HEK293 (cell line): ENCODE data around the gene MTMR11.
A peak's percentile ranks its signal among the peaks of the same experiment; 100 is the strongest.

Source experiments
- TCF7L2 ChIP-seq: IDR thresholded peaks from 2 replicates; pipeline ENCODE4 v1.6.1; 2011; ENCODE audit warnings: low read depth, mild to moderate bottlenecking, inconsistent platforms, low read length, moderate library complexity, borderline replicate concordance
- ZFP69B ChIP-seq: fragments of 450-650 bp; formaldehyde crosslinking; IDR thresholded peaks from 2 replicates; pipeline ENCODE4 v1.5.1; 2016; ENCODE audit warnings: missing biosample characterization, missing genetic modification characterization
- ZNF202 ChIP-seq: fragments of 450-650 bp; formaldehyde crosslinking; IDR thresholded peaks from 2 replicates; pipeline ENCODE4 v1.5.1; 2016; ENCODE audit warnings: missing biosample characterization, missing genetic modification characterization, borderline replicate concordance
- ZNF394 ChIP-seq: fragments of 450-650 bp; formaldehyde crosslinking; IDR thresholded peaks from 2 replicates; pipeline ENCODE4 v1.5.1; 2016; ENCODE audit warnings: missing biosample characterization, missing genetic modification characterization, mild to moderate bottlenecking, moderate library complexity, borderline replicate concordance
- ZNF530 ChIP-seq: fragments of 450-650 bp; formaldehyde crosslinking; IDR thresholded peaks from 2 replicates; pipeline ENCODE4 v1.5.1; 2016; ENCODE audit warnings: low read depth, missing biosample characterization, missing genetic modification characterization
- ZNF776 ChIP-seq: fragments of 450-650 bp; formaldehyde crosslinking; IDR thresholded peaks from 2 replicates; pipeline ENCODE4 v1.5.0; 2017; ENCODE audit warnings: missing biosample characterization, missing genetic modification characterization, borderline replicate concordance
- ZSCAN18 ChIP-seq: fragments of 450-650 bp; formaldehyde crosslinking; IDR thresholded peaks from 2 replicates; pipeline ENCODE4 v1.5.1; 2016; ENCODE audit warnings: missing biosample characterization, missing genetic modification characterization
- ZSCAN30 ChIP-seq: fragments of 450-650 bp; IDR thresholded peaks from 2 replicates; pipeline ENCODE4 v1.5.1; 2018; ENCODE audit warnings: missing biosample characterization, mild to moderate bottlenecking, missing genetic modification characterization, moderate library complexity
- TF ChIP-seq, protein P1 (sequence below): fragments of 450-650 bp; formaldehyde crosslinking; IDR thresholded peaks from 2 replicates; pipeline ENCODE4 v1.5.1; 2016; ENCODE audit warnings: missing biosample characterization, missing genetic modification characterization

DNA sequence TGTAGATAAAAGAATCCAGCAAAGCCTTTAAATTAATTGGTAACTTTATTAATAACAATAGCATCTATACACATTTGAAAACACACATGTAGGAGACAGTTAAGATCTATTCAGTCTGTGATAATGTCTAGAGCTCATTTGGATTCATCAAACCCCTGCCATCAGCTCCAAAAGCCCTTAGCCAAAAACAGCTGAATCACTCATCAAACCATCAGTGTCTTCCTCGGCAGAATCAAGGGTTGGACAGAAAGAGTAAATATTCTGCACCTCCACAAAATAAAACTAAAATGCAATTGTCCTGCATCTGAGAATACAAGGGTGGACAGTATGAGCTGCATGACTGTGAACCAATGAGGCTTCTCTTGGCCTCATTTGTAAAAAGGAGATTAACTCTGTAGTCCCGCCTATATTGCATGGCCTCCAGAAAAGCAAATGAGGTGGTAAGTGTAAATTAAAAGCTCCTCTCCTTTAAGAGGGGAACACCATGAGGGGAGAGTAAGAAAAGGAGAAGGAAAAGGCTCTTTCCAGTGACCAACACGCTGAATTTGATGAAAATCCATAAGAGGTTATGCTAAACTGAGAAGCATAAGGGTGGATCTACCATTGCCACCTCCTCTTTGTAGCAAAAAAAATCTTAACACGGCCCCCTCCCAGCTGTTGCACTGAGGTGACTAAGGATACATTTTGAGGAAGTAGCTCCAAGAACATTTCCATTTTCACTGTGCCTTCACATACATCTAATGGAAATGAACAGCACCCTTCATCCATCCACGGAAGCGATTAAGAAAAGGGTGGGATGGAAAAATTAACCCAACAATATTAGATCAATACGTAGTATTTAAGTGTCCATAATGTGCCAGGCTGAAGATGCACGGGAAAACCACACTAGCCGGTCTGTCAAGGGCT is 52.0 kb downstream of the MTMR11 start:
- TF ChIP-seq ZSCAN30 (tag by site-specific recombination) (peak; percentile 5; the same call in 1 of the 2 replicates), ZNF202 (tag by site-specific recombination) (no peak), ZNF530 (tag by site-specific recombination) (no peak), TCF7L2 (no peak), ZNF394 (tag by site-specific recombination) (no peak), ZFP69B (tag by site-specific recombination) (no peak), ZSCAN18 (tag by site-specific recombination) (no peak), ZNF776 (tag by site-specific recombination) (no peak)
- TF ChIP-seq, protein P1, sequence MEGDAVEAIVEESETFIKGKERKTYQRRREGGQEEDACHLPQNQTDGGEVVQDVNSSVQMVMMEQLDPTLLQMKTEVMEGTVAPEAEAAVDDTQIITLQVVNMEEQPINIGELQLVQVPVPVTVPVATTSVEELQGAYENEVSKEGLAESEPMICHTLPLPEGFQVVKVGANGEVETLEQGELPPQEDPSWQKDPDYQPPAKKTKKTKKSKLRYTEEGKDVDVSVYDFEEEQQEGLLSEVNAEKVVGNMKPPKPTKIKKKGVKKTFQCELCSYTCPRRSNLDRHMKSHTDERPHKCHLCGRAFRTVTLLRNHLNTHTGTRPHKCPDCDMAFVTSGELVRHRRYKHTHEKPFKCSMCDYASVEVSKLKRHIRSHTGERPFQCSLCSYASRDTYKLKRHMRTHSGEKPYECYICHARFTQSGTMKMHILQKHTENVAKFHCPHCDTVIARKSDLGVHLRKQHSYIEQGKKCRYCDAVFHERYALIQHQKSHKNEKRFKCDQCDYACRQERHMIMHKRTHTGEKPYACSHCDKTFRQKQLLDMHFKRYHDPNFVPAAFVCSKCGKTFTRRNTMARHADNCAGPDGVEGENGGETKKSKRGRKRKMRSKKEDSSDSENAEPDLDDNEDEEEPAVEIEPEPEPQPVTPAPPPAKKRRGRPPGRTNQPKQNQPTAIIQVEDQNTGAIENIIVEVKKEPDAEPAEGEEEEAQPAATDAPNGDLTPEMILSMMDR (tag by site-specific recombination): no peak
